Endodermal cell (in vitro differentiated cells): ENCODE measurements around the gene OR2T3. TPM values are rescaled to one million over a fixed set of nuclear protein-coding genes. Genes with fewer than 3 reads are reported as not detected.

ENCODE experiments used
- total RNA-seq, 2 donors: library from RNA; stranded (reverse); fragmentation: NEBNext Ultra II Directional in 1 of 2; extraction: Animal tissue kit (Norgen Biotek cat#: 25700) in 1 of 2; gene quantifications; 2 replicates in 1 of 2; 3 replicates in 1 of 2; pipeline ENCODE4 v1.2.1, GENCODE V29; 2021

Gene OR2T3
- total RNA-seq, 2 donors from 2014 or later, result not detected

Other genes starting within 250 kb of the OR2T3 start
- gene OR2M4, start 241.9 kb upstream of the OR2T3 start, total RNA-seq, result not detected
- gene OR2T33, start 195.4 kb upstream of the OR2T3 start, total RNA-seq, result not detected
- not detected for gene OR2T12, start 169.9 kb upstream of the OR2T3 start, total RNA-seq
- not detected for gene OR2M7, start 148.8 kb upstream of the OR2T3 start, total RNA-seq
- gene OR14C36, start 124.6 kb upstream of the OR2T3 start, total RNA-seq, result not detected
- gene OR2T4, start 111.7 kb upstream of the OR2T3 start, total RNA-seq, result not detected
- not detected for gene OR2T6, start 97.6 kb upstream of the OR2T3 start, total RNA-seq
- gene OR2T1, start 70.3 kb upstream of the OR2T3 start, total RNA-seq, result not detected
- not detected for gene OR2T2, start 27.7 kb upstream of the OR2T3 start, total RNA-seq
- gene OR2T5, start 15.2 kb downstream of the OR2T3 start, total RNA-seq, result not detected
- gene OR2G6, start 34.7 kb downstream of the OR2T3 start, total RNA-seq, result not detected
- not detected for gene OR2T29, start 89.4 kb downstream of the OR2T3 start, total RNA-seq
- not detected for gene OR2T34, start 101.4 kb downstream of the OR2T3 start, total RNA-seq
- gene OR2T10, start 124.3 kb downstream of the OR2T3 start, total RNA-seq, result not detected
- not detected for gene OR2T11, start 161.7 kb downstream of the OR2T3 start, total RNA-seq
- gene OR2T35, start 171.9 kb downstream of the OR2T3 start, total RNA-seq, result not detected
- not detected for gene OR2T27, start 182.2 kb downstream of the OR2T3 start, total RNA-seq
- not detected for gene OR14I1, start 229.4 kb downstream of the OR2T3 start, total RNA-seq